Measurements from ENCODE around the gene TSHR. TPM values are rescaled to one million over a fixed set of nuclear protein-coding genes. Genes with fewer than 3 reads are reported as not detected.

Gene TSHR
- total RNA-seq, 1 donor from 2014 or later = not detected

DNA sequence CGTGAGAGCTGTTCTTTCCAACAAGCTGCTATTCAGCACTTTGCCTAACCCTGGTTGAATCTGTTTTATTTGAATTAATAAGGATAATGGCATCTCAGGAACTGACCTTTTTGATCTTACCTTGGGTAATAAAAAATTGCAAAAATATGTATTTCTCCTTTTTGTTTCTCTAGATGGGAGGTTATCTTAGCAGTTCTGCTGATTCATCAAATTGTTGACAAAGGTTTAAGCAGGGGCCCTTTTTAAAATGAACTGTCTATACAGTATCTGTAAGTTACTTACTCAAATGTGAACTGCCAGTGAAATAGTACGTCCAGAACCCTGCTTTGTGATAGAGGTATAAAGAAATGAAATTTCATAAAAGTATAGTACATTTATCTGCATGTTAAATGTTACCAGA lies 681 bp downstream of the TSHR start:
- Mint-ChIP-seq H3K4me1 (peaks cover 55% of the 10 kb centered on the region), H3K36me3 (ENCODE audit: low read depth) (no peaks in the 10 kb centered on the region), H3K27me3 (peaks cover 9% of the 10 kb centered on the region), H3K4me3 (no peak overlapping the region), H3K9me3 (no peaks in the 10 kb centered on the region), H3K27ac (no peak overlapping the region)
- intact Hi-C loops (cut with micrococcal nuclease) = loop anchor here (5.0 kb wide), 1 partner anchor 576 kb away; the partner anchor contains the start of gene SEL1L
- TF ChIP-seq, protein P1, sequence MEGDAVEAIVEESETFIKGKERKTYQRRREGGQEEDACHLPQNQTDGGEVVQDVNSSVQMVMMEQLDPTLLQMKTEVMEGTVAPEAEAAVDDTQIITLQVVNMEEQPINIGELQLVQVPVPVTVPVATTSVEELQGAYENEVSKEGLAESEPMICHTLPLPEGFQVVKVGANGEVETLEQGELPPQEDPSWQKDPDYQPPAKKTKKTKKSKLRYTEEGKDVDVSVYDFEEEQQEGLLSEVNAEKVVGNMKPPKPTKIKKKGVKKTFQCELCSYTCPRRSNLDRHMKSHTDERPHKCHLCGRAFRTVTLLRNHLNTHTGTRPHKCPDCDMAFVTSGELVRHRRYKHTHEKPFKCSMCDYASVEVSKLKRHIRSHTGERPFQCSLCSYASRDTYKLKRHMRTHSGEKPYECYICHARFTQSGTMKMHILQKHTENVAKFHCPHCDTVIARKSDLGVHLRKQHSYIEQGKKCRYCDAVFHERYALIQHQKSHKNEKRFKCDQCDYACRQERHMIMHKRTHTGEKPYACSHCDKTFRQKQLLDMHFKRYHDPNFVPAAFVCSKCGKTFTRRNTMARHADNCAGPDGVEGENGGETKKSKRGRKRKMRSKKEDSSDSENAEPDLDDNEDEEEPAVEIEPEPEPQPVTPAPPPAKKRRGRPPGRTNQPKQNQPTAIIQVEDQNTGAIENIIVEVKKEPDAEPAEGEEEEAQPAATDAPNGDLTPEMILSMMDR (IDR thresholded peaks at IDR 0.05) = no peak
- ATAC-seq (ENCODE audit: low read depth) = no peak
- ChIA-PET CTCF (interaction anchor here (0.6 to 9.3 kb wide), 8 partner anchors 14 to 508 kb away, joined by 3 to 150 read pairs (median 4); no protein-coding TSS in a partner anchor), POLR2A (interaction anchor here (0.9 to 2.0 kb wide), 4 partner anchors 14 to 263 kb away, joined by 3 to 7 read pairs (median 4); no protein-coding TSS in a partner anchor)
- no peak for DNase-seq

DNA sequence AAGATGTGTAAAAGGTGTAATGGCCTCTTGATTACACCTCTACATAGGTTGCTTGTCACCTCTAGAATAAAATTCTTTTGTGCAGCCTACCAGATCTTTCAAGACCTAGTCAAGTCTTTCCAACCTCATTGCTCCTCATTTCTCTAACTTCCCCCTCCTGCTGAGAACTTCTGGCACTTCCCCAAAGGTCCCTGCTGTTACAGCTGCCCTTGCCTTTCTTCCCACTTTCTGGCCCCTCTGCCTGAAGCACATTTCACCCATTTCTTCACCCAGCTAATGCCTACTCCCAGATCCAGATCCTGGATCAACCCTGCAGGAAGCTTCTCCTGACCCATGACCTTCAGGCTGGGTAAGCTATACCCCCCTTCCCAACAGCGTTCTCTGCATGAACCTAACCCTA lies 1.5 kb downstream of the TSHR start:
- TF ChIP-seq, protein P1 (IDR thresholded peaks at IDR 0.05) = no peak
- Mint-ChIP-seq H3K4me3 (peak overlapping the region; percentile 1), H3K36me3 (ENCODE audit: low read depth) (no peaks in the 10 kb centered on the region), H3K4me1 (peaks cover 55% of the 10 kb centered on the region), H3K27me3 (peaks cover 9% of the 10 kb centered on the region), H3K9me3 (no peaks in the 10 kb centered on the region), H3K27ac (peak overlapping the region; percentile 6)
- CTCF ChIA-PET = interaction anchor here (0.6 to 9.3 kb wide), 4 partner anchors 31 to 496 kb away, joined by 3 to 150 read pairs (median 8); no protein-coding TSS in a partner anchor
- POLR2A ChIA-PET = interaction anchor here (0.7 to 2.0 kb wide), 4 partner anchors 31 to 262 kb away, joined by 3 to 7 read pairs (median 4); no protein-coding TSS in a partner anchor
- intact Hi-C loops (cut with micrococcal nuclease) = loop anchor here (5.0 kb wide), 1 partner anchor 575 kb away; the partner anchor contains the start of gene SEL1L
- no peak for DNase-seq
- no peak for ATAC-seq (ENCODE audit: low read depth)

DNA sequence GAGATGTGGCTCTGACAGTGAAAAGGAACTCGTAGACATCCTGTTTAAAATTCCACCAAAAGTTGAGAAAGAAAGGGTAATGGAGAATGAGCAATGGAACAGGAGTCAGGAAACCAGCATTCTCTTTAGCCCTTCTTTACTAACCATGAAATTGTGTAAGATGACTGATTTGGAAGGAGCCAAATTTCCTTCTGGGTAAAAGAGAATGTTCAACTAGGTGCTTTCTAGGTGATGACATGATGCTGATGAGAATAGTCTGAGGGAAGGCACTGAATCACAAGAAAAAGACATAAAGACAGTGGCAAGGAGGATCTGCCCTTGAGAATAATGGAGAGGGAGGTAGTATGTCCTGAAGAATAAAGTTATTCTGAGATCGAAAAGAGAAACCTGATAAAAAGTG lies 2.2 kb downstream of the TSHR start:
- ChIA-PET POLR2A (interaction anchor here (0.6 to 1.8 kb wide), 3 partner anchors 15 to 32 kb away, joined by 3 to 5 read pairs (median 4); no protein-coding TSS in a partner anchor), CTCF (interaction anchor here (0.6 to 9.3 kb wide), 4 partner anchors 30 to 496 kb away, joined by 3 to 150 read pairs (median 8); no protein-coding TSS in a partner anchor)
- intact Hi-C loops (cut with micrococcal nuclease) = loop anchor here (2.0 to 5.0 kb wide), 2 partner anchors 261 to 575 kb away; partner anchors contain the start of gene SEL1L
- DNase-seq (no peak), ATAC-seq (ENCODE audit: low read depth) (no peak)
- Mint-ChIP-seq H3K27ac (peak overlapping the region; percentile 1), H3K4me1 (peaks cover 55% of the 10 kb centered on the region), H3K4me3 (no peak overlapping the region), H3K36me3 (ENCODE audit: low read depth) (no peaks in the 10 kb centered on the region), H3K9me3 (no peaks in the 10 kb centered on the region), H3K27me3 (peaks cover 9% of the 10 kb centered on the region)
- TF ChIP-seq, protein P1 (IDR thresholded peaks at IDR 0.05) = no peak

DNA sequence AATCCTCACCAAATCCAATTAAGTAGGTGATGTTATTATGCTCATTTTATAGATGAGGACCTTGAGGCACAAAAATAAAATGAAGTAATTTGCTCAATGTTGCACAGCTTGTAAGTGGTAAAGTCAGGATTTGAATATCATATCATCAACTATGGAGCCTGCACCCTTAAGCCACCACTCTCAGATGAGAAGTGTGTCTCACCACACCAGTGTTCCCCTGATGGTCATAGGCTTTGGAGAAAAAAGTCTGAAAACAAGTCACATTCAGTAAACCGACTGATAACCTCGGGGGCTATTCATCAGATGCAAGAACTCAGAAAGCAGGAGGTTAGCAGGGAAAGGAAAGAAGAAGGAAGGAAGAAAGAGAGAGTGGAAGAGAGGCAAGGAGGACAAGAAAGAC lies 2.8 kb downstream of the TSHR start:
- ChIA-PET CTCF (interaction anchor here (1.7 to 9.3 kb wide), 2 partner anchors 30 to 38 kb away, joined by 8 to 150 read pairs; no protein-coding TSS in a partner anchor), POLR2A (interaction anchor here (0.6 to 2.3 kb wide), 5 partner anchors 10 to 261 kb away, joined by 4 to 9 read pairs (median 5); partner anchors contain the start of gene CEP128)
- TF ChIP-seq, protein P1 (IDR thresholded peaks at IDR 0.05) = no peak
- no peaks in the 10 kb centered on the region for H3K9me3 Mint-ChIP-seq
- DNase-seq (no peak), ATAC-seq (ENCODE audit: low read depth) (no peak)
- intact Hi-C loops (cut with micrococcal nuclease) = loop anchor here (2.0 to 5.0 kb wide), 2 partner anchors 261 to 574 kb away; partner anchors contain the start of gene SEL1L
- H3K36me3 Mint-ChIP-seq (ENCODE audit: low read depth) = no peaks in the 10 kb centered on the region
- peak overlapping the region; percentile 73 for H3K27ac Mint-ChIP-seq
- peaks cover 9% of the 10 kb centered on the region for H3K27me3 Mint-ChIP-seq
- peaks cover 55% of the 10 kb centered on the region for H3K4me1 Mint-ChIP-seq
- H3K4me3 Mint-ChIP-seq = no peak overlapping the region

DNA sequence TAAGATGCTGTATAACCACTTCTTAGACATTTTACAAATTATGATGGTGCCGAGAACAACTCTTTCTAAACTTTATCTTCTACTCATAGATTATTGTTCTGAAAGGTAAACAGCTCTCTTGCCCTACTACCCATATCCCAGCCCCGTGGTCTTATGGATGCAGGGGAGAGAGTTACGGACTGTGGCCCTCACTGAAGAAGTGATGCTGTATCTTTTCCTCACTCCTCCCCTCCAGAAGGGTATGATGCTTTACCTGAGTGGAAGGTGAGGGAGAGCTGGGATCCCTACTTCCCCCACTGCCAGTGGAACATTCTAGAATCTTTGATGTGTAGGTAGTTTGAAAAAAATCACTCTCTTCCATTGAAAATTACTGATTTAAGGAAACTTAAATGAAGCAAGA lies 3.5 kb downstream of the TSHR start:
- Mint-ChIP-seq H3K27me3 (peaks cover 9% of the 10 kb centered on the region), H3K27ac (peak overlapping the region; percentile 82), H3K4me3 (peak overlapping the region; percentile 32), H3K4me1 (peaks cover 55% of the 10 kb centered on the region), H3K9me3 (no peaks in the 10 kb centered on the region), H3K36me3 (ENCODE audit: low read depth) (no peaks in the 10 kb centered on the region)
- CTCF ChIA-PET = interaction anchor here (1.6 to 9.3 kb wide), 2 partner anchors 29 to 211 kb away, joined by 4 to 150 read pairs; no protein-coding TSS in a partner anchor
- POLR2A ChIA-PET = interaction anchor here (0.6 to 2.3 kb wide), 6 partner anchors 9 to 262 kb away, joined by 4 to 9 read pairs (median 4); partner anchors contain the start of genes CEP128 and GTF2A1
- DNase-seq = no peak
- ATAC-seq (ENCODE audit: low read depth) = no peak
- intact Hi-C loops (cut with micrococcal nuclease) = loop anchor here (1.0 to 5.0 kb wide), 7 partner anchors 18 to 573 kb away; partner anchors contain the start of genes CEP128 and SEL1L
- TF ChIP-seq, protein P1 (IDR thresholded peaks at IDR 0.05) = no peak
